HCT116 (cell line): ENCODE data around the gene MARCKSL1.
"Not testable (repeated sequence)": the region's sequence is repeated elsewhere in the genome, so short reads cannot be mapped to it uniquely, and the experiment has no call there.

Experiments
- JUND ChIP-seq: IDR thresholded peaks from 2 replicates; pipeline ENCODE4 v1.6.1; 2012
- POLR2A ChIP-seq: IDR thresholded peaks from 2 replicates; pipeline ENCODE4 v1.7.0; 2011; ENCODE audit warnings: borderline replicate concordance; ENCODE audit not compliant: insufficient read depth, insufficient read length; ENCODE audit errors: extremely low read depth
- SP1 ChIP-seq: IDR thresholded peaks from 2 replicates; pipeline ENCODE4 v1.6.1; 2012; ENCODE audit warnings: low read depth
- TF ChIP-seq, protein P1 (sequence below): IDR thresholded peaks from 2 replicates; pipeline ENCODE4 v1.6.1; 2011; ENCODE audit warnings: mild to moderate bottlenecking, low read length, moderate library complexity; ENCODE audit not compliant: insufficient replicate concordance; ENCODE audit errors: extremely low read depth
- TF ChIP-seq, protein P2 (sequence below), 3 experiments: fragments of 200-600 bp in 1 of 3; sonication (generic) in 1 of 3; IDR thresholded peaks in 2 of 3; conservative IDR thresholded peaks in 1 of 3; 2 replicates each; pipeline ENCODE4 v1.5.1; 2012 to 2017; ENCODE audit warnings: low read depth in 2 of 3, low read length in 2 of 3, antibody characterized with exemption in 1 of 3, borderline replicate concordance in 1 of 3, control low read depth in 1 of 3, mild to moderate bottlenecking in 1 of 3, mixed read lengths in 1 of 3, mixed run types in 1 of 3, moderate library complexity in 1 of 3; ENCODE audit not compliant: insufficient read depth in 1 of 3

DNA sequence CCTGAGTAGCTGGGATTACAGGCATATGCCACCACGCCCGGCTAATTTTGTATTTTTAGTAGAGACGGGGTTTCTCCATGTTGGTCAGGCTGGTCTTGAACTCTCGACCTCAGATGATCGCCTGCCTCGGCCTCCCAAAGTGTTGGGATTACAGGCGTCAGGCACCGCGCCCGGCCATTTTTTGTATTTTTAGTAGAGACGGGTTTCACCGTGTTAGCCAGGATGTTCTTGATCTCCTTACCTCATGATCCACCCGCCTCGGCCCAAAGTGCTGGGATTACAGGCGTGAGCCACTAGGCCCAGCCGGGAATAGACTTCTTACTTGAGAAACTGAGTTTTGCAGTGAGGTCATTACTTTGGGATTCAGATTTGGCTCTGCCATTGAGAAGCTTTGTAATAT, 37.8 kb downstream of the MARCKSL1 start:
- TF ChIP-seq POLR2A, SP1, JUND: not testable (repeated sequence)
- TF ChIP-seq, protein P1, sequence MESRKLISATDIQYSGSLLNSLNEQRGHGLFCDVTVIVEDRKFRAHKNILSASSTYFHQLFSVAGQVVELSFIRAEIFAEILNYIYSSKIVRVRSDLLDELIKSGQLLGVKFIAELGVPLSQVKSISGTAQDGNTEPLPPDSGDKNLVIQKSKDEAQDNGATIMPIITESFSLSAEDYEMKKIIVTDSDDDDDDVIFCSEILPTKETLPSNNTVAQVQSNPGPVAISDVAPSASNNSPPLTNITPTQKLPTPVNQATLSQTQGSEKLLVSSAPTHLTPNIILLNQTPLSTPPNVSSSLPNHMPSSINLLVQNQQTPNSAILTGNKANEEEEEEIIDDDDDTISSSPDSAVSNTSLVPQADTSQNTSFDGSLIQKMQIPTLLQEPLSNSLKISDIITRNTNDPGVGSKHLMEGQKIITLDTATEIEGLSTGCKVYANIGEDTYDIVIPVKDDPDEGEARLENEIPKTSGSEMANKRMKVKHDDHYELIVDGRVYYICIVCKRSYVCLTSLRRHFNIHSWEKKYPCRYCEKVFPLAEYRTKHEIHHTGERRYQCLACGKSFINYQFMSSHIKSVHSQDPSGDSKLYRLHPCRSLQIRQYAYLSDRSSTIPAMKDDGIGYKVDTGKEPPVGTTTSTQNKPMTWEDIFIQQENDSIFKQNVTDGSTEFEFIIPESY = not testable (repeated sequence)
- TF ChIP-seq, protein P2, sequence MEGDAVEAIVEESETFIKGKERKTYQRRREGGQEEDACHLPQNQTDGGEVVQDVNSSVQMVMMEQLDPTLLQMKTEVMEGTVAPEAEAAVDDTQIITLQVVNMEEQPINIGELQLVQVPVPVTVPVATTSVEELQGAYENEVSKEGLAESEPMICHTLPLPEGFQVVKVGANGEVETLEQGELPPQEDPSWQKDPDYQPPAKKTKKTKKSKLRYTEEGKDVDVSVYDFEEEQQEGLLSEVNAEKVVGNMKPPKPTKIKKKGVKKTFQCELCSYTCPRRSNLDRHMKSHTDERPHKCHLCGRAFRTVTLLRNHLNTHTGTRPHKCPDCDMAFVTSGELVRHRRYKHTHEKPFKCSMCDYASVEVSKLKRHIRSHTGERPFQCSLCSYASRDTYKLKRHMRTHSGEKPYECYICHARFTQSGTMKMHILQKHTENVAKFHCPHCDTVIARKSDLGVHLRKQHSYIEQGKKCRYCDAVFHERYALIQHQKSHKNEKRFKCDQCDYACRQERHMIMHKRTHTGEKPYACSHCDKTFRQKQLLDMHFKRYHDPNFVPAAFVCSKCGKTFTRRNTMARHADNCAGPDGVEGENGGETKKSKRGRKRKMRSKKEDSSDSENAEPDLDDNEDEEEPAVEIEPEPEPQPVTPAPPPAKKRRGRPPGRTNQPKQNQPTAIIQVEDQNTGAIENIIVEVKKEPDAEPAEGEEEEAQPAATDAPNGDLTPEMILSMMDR (IDR thresholded peaks at IDR 0.05 in 2 of 3, conservative IDR thresholded peaks at IDR 0.05 in 1 of 3; ENCODE audit: borderline replicate concordance in 1 of 3, insufficient read depth in 1 of 3, low read depth in 2 of 3, low read length in 2 of 3) = not testable (repeated sequence)
